AG10803 (cell line): ENCODE measurements around the gene ICAM4.
A peak's percentile ranks its signal among the peaks of the same experiment; 100 is the strongest.

Experiments
- DNase-seq: peaks from one replicate; pipeline ENCODE4 v3.0.0; 2010; ENCODE audit warnings: low read depth
- H3K4me3 ChIP-seq: 2 replicates; pipeline ENCODE4 v1.5.1; 2011; ENCODE audit warnings: mild to moderate bottlenecking, low read length, control low read depth
- TF ChIP-seq, protein P1 (sequence below): conservative IDR thresholded peaks from 2 replicates; pipeline ENCODE4 v1.5.1; 2011; ENCODE audit warnings: mild to moderate bottlenecking, low read length, control low read depth, inconsistent platforms

The ICAM4 gene

DNA sequence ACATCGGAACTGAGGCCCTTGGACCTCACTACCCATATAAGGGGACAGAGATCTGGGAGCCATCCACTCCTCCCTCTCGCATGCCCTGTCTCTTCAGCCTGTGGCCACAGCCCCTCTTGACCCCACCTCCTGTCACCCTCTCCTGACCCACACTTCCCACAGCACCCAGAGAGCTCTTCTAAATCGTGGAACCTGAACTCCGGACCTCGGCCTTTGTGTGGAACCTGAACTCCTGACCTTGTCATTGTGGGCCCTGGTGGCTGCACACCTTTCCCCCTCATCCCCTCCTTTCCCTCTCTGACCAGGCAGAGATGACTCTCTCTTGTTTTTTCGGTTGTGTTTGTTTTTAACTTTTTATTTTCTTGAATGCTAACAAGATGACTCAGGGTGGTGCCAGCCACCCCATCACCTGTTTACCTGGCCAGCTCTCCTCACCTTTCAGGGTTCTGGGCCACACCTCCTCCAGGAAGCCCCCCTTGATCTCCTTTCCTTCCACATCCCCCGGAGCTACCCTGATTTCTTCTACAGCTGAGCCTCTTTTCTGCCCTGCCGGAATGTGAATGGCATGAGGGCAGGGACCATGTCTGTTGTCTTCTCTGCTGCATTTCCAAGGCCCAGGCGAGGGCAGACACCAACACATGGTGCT is 29.7 kb upstream of the ICAM4 start:
- no peak for DNase-seq
- H3K4me3 ChIP-seq, result no peak overlapping the region
- TF ChIP-seq, protein P1, sequence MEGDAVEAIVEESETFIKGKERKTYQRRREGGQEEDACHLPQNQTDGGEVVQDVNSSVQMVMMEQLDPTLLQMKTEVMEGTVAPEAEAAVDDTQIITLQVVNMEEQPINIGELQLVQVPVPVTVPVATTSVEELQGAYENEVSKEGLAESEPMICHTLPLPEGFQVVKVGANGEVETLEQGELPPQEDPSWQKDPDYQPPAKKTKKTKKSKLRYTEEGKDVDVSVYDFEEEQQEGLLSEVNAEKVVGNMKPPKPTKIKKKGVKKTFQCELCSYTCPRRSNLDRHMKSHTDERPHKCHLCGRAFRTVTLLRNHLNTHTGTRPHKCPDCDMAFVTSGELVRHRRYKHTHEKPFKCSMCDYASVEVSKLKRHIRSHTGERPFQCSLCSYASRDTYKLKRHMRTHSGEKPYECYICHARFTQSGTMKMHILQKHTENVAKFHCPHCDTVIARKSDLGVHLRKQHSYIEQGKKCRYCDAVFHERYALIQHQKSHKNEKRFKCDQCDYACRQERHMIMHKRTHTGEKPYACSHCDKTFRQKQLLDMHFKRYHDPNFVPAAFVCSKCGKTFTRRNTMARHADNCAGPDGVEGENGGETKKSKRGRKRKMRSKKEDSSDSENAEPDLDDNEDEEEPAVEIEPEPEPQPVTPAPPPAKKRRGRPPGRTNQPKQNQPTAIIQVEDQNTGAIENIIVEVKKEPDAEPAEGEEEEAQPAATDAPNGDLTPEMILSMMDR, result no peak

DNA sequence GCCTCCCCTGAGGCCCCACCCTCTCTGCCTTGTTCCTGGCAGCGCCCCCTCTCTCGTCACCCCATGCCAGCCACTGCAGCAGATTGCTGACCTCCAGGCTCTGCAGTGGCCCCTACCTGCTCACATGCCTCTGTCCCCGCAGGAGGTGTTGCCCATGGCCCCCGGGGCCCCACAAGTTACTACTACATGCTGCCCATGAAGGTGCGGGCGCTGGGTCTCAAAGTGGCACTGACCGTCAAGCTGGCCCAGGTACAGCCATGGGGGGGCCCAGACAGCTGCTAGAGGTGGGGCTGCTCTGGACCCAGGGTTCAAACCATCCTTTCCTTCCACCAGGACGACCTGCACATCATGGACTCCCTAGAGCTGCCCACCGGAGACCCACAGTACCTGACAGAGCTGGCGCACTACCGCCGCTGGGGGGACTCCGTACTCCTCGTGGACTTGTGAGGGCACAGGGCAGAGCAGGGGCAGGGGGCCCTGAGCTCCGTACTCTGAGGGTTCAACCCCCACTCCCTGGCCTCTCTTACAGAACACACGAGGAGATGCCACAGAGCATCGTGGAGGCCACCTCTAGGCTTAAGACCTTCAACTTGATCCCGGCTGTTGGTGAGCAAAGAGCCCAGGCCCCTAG is 28.6 kb upstream of the ICAM4 start:
- no peak overlapping the region for H3K4me3 ChIP-seq
- DNase-seq, result no peak
- TF ChIP-seq, protein P1, result no peak

DNA sequence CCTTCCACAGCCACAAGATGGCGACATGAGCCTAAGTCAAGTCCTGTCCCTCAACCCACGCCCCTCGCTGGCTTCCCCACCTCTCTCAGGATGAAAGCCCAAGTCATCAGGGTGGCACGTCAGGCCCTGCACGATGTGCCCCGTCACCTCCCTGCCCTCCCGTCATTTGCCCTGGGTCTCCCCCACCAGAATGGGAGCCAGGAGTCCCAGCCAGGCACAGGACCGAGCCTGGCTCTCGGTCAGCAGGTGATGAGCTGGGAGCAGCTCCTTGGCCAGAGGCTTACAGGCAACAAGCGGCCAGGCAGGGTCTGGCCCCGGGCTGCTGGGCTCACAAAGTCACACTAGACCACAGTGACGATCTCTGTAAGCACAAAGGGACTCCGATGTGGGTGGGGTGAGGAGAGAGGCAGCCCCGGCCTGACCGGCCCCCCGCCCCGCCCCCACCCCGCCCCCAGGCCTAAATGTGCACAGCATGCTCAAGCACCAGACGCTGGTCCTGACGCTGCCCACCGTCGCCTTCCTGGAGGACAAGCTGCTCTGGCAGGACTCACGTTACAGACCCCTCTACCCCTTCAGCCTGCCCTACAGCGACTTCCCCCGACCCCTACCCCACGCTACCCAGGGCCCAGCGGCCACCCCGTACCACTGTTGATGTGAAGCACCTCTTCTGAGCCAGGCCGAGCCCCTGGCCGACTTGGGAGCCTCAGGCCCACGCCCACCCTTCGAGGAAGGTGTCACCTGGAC is 27.4 kb upstream of the ICAM4 start:
- TF ChIP-seq, protein P1, result peak; percentile 73
- no peak overlapping the region for H3K4me3 ChIP-seq
- DNase-seq, result peak; percentile 79

DNA sequence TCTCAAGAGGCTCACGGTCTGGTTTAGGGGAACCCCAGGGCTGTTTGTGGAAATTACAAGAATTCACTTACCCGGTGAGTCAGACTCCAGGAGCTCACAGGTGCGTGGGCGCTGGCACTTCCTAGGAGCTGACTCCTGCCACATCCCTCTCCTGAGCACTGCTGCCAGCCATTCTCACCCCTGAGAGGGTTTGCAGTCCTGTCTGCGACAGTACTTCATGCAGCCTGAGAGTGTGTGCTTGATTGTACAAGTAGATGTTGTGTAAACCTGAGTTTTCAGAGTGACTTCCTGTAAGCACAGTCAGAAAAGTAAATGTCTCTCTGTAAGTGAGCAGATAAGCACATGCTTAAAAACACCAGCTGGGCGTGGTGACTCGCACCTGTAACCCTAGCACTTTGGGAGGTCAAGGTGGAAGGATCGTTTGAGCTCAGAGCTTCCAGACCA is 26.6 kb upstream of the ICAM4 start:
- no peak overlapping the region for H3K4me3 ChIP-seq
- TF ChIP-seq, protein P1, result no peak
- no peak for DNase-seq

DNA sequence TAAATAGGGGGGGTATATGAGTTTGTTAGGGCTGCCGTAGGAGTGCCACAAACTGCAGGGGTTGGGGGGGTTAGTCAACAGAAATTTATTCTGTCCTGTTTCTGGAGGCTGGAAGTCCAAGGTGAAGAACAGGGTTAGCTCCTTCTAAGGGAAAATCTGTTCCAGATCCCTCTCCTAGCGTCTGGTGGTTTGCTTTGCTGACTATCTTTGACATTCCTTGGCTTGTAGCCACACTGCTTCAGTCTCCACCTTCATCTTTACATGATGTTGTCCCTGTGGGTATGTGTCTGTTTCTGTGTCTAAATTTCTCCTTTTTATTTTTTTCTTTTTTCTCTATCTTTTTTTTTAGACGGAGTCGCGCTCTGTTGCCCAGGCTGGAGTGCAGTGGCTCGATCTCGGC is 24.0 kb upstream of the ICAM4 start:
- H3K4me3 ChIP-seq, result no peak overlapping the region
- TF ChIP-seq, protein P1, result no peak
- DNase-seq, result peak; percentile 33

DNA sequence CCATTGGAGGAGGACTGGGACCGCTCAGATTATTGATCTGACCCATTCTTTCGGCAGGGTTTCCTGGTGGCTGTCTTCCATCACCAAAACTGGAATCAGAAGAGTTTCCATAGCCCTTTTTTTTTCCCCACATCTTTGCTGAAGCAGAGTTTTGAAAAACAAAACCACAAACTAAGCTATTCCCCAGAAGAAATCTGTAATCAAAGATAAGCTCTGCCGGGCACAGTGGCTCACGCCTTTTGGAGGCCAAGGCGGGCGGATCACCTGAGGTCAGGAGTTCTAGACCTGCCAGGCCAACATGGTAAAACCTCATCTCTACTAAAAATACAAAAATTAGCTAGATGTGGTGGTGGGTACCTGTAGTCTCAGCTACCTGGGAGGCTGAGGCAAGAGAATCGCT is 20.0 kb upstream of the ICAM4 start:
- H3K4me3 ChIP-seq, result no peak overlapping the region
- DNase-seq, result no peak
- TF ChIP-seq, protein P1, result no peak
